ENCODE measurements around the gene THAP8.

THAP8 gene

GRCh38 chr19:36093687-36094086 is 39.6 kb upstream of the THAP8 start:
- H3K4me3 ChIP-seq (ENCODE audit: control insufficient read depth, low read depth, low read length), result no peak overlapping the region
- TF ChIP-seq CTCF (IDR thresholded peaks at IDR 0.05; ENCODE audit: control insufficient read depth, insufficient read depth, low read depth, low read length, missing control alignments), result no peak
- DNase-seq (ENCODE audit: low read depth), result no peak

GRCh38 chr19:36093146-36093662 is 39.1 kb upstream of the THAP8 start:
- no peak for DNase-seq (ENCODE audit: low read depth)
- no peak overlapping the region for H3K4me3 ChIP-seq (ENCODE audit: control insufficient read depth, low read depth, low read length)
- TF ChIP-seq CTCF (IDR thresholded peaks at IDR 0.05; ENCODE audit: control insufficient read depth, insufficient read depth, low read depth, low read length, missing control alignments), result no peak

GRCh38 chr19:36092566-36092965 is 38.5 kb upstream of the THAP8 start:
- DNase-seq (ENCODE audit: low read depth), result no peak
- no peak overlapping the region for H3K4me3 ChIP-seq (ENCODE audit: control insufficient read depth, low read depth, low read length)
- TF ChIP-seq CTCF (IDR thresholded peaks at IDR 0.05; ENCODE audit: control insufficient read depth, insufficient read depth, low read depth, low read length, missing control alignments), result no peak

DNA sequence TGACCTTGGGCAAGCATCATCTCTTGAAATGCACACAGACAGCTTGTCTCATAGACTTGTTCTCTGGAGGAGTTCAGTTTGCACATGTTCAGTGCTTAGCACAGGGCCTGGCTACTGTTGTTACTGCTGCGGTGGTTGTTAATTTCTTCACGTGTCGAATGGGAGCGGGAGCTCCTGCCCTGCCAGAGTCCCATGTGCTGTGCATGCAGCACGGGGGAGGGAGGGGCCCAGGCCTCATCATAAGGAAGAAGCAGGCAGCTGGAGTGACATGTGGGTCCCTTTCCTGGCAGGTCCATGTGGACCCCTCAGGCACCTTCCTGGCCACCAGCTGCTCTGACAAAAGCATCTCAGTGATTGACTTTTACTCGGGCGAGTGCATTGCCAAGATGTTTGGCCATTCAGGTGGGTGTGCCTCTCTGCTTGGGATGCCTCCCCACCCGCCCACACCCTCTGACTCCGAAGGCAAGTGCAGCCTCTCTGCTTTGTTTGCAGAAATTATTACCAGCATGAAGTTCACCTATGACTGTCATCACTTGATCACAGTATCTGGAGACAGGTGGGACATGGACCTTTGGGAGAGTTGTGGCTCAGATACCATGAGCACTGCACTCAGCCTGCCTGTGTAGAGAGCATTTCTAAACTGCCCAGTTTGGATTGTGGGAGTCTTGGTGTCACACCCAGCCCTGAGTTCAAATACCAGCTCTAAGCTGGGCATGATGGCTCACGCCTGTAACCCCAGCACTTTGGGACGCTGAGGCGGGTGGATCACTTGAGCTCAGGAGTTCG is 37.0 kb upstream of the THAP8 start:
- H3K4me3 ChIP-seq (ENCODE audit: control insufficient read depth, low read depth, low read length), result no peak overlapping the region
- DNase-seq (ENCODE audit: low read depth), result no peak
- no peak for TF ChIP-seq CTCF (IDR thresholded peaks at IDR 0.05; ENCODE audit: control insufficient read depth, insufficient read depth, low read depth, low read length, missing control alignments)

GRCh38 chr19:36089847-36090246 is 35.8 kb upstream of the THAP8 start:
- no peak for TF ChIP-seq CTCF (IDR thresholded peaks at IDR 0.05; ENCODE audit: control insufficient read depth, insufficient read depth, low read depth, low read length, missing control alignments)
- DNase-seq (ENCODE audit: low read depth), result no peak
- H3K4me3 ChIP-seq (ENCODE audit: control insufficient read depth, low read depth, low read length), result no peak overlapping the region

DNA sequence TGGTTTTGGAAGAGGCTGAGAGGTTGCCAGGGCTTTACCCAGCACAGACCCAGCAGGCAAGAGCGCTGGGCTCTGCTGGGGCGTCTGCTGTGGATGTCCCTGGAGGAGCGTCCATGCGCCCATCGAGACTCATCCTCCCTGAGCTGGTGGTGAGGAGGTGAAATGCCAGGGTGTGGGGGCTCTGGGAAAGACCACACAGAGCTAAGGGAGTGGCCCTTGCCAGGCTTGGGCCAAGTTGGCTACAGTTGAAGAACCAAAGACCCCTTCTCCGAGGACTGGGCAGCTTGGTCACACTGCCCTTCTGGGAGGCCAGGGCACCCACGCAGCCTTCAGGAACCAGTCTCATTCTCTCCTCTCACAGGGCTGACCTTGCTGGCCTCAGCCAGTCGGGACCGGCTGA is 32.2 kb upstream of the THAP8 start:
- DNase-seq (ENCODE audit: low read depth), result no peak
- no peak for TF ChIP-seq CTCF (IDR thresholded peaks at IDR 0.05; ENCODE audit: control insufficient read depth, insufficient read depth, low read depth, low read length, missing control alignments)

More for the DNA sequence above, 32.2 kb upstream of the THAP8 start:
- H3K4me3 ChIP-seq (ENCODE audit: control insufficient read depth, low read depth, low read length), result no peak overlapping the region
